GM12878 (cell line): ENCODE measurements around the gene SARS2. TPM values are rescaled to one million over a fixed set of nuclear protein-coding genes. Genes with fewer than 3 reads are reported as not detected.
A peak's percentile ranks its signal among the peaks of the same experiment; 100 is the strongest.

Experiments used
- ATAC-seq: fragments of 200-7000 bp; cut with Tn5 transposase; 3 replicates; pipeline ENCODE4 v1.9.1; 2020; ENCODE audit warnings: mild to moderate bottlenecking, moderate library complexity
- BruUV-seq: library from RNA; stranded (reverse); fragments of 400-500 nt; replicated peaks from 2 replicates; lab custom pipeline; 2021; lab: Mats Ljungman, UMichigan
- CTCF ChIA-PET: fragments of 300-600 bp; sonication (Branson Sonifier 250); formaldehyde crosslinking; extraction: SDS; loops from one replicate; lab custom pipeline; 2021; ENCODE audit warnings: inconsistent platforms; lab: Yijun Ruan, JAX
- POLR2A ChIA-PET: fragments of 350-600 bp; formaldehyde crosslinking; extraction: SDS; loops from one replicate; lab custom pipeline; 2021; ENCODE audit warnings: inconsistent platforms; lab: Charles Lee
- RAD21 ChIA-PET: fragments of 300-600 bp; sonication (Branson Sonifier 250); formaldehyde crosslinking; loops from one replicate; lab custom pipeline; 2023; ENCODE audit warnings: antibody characterized with exemption; ENCODE audit not compliant: unreplicated experiment; lab: Charles Lee
- SMC1A ChIA-PET: fragments of 300-600 bp; sonication (Branson Sonifier 250); formaldehyde crosslinking; loops from one replicate; lab custom pipeline; 2023; ENCODE audit not compliant: unreplicated experiment, uncharacterized antibody; lab: Charles Lee
- DNase-seq: peaks from one replicate; pipeline ENCODE4 v3.0.0-alpha.2; 2011; ENCODE audit warnings: low read depth, low spot score
- FAIRE-seq: peaks from 3 replicates; lab custom pipeline; 2011; peaks lifted over from hg19 to GRCh38; lab: Jason Lieb, UNC
- H2AFZ ChIP-seq: 2 replicates; pipeline ENCODE4 v1.6.0; 2011; ENCODE audit warnings: low read depth, low read length, control low read depth; ENCODE audit not compliant: control insufficient read depth
- H3K27ac ChIP-seq: 2 replicates; pipeline ENCODE4 v1.5.1; 2011; ENCODE audit warnings: control low read depth; ENCODE audit not compliant: control insufficient read depth, insufficient read depth
- H3K27me3 ChIP-seq, 2 experiments: replicated peaks in 1 of 2; 2 replicates each; pipeline versions ENCODE4 v1.6.0 to v1.6.1; 2011; ENCODE audit warnings: low read length in 1 of 2; ENCODE audit not compliant: control insufficient read depth in 2 of 2, insufficient read depth in 2 of 2
- H3K36me3 ChIP-seq, 2 experiments: 2 replicates each; pipeline ENCODE4 v1.5.1; 2011; ENCODE audit warnings: low read length in 1 of 2; ENCODE audit not compliant: control insufficient read depth in 2 of 2, insufficient read depth in 2 of 2
- H3K4me1 ChIP-seq: 2 replicates; pipeline ENCODE4 v1.6.1; 2011; ENCODE audit warnings: mild to moderate bottlenecking, low read length, moderate library complexity, mixed read lengths; ENCODE audit not compliant: control insufficient read depth, insufficient read depth
- H3K4me2 ChIP-seq: 2 replicates; pipeline ENCODE4 v1.6.0; 2011; ENCODE audit warnings: control low read depth; ENCODE audit not compliant: control insufficient read depth, insufficient read depth
- H3K4me3 ChIP-seq: fragments of 200-600 bp; sonication (generic); 2 replicates; pipeline ENCODE4 v1.5.1; 2016
- H3K79me2 ChIP-seq: 2 replicates; pipeline ENCODE4 v1.6.0; 2011; ENCODE audit warnings: low read length; ENCODE audit not compliant: control insufficient read depth, insufficient read depth
- H3K9ac ChIP-seq: 2 replicates; pipeline ENCODE4 v1.8.0; 2011; ENCODE audit warnings: low read length, control low read depth, mixed read lengths; ENCODE audit not compliant: control insufficient read depth, insufficient read depth
- H3K9me3 ChIP-seq: replicated peaks from 3 replicates; pipeline ENCODE4 v1.5.1; 2011; ENCODE audit warnings: mild to moderate bottlenecking, low read length; ENCODE audit not compliant: control insufficient read depth, insufficient read depth
- H4K20me1 ChIP-seq: 2 replicates; pipeline ENCODE4 v1.6.0; 2011; ENCODE audit not compliant: control insufficient read depth, insufficient read depth
- BRCA1 ChIP-seq: IDR thresholded peaks from 2 replicates; pipeline ENCODE4 v1.6.1; 2011; ENCODE audit warnings: low read depth, low read length, improper control_type of control experiment
- CBX5 ChIP-seq: sonication (generic); IDR thresholded peaks from 2 replicates; pipeline ENCODE4 v1.6.1; 2016; ENCODE audit warnings: low read depth, moderate library complexity, mild to moderate bottlenecking, inconsistent platforms
- CREM ChIP-seq: IDR thresholded peaks from 2 replicates; pipeline ENCODE4 v1.6.1; 2014; ENCODE audit warnings: antibody characterized with exemption, low read depth
- DPF2 ChIP-seq: fragments of 450-650 bp; IDR thresholded peaks from 2 replicates; pipeline ENCODE4 v1.6.1; 2017; ENCODE audit warnings: mild to moderate bottlenecking
- E2F8 ChIP-seq: fragments of 450-650 bp; IDR thresholded peaks from 2 replicates; pipeline ENCODE4 v1.6.1; 2018; ENCODE audit warnings: mild to moderate bottlenecking, low read depth, moderate library complexity; ENCODE audit not compliant: partially characterized antibody
- JUNB ChIP-seq: IDR thresholded peaks from 2 replicates; pipeline ENCODE4 v1.6.1; 2016; ENCODE audit warnings: antibody characterized with exemption, mild to moderate bottlenecking
- MYB ChIP-seq: fragments of 150-350 bp; IDR thresholded peaks from 2 replicates; pipeline ENCODE4 v1.6.1; 2014; ENCODE audit warnings: mild to moderate bottlenecking, low read depth, low read length, borderline replicate concordance
- NBN ChIP-seq: fragments of 450-650 bp; IDR thresholded peaks from 2 replicates; pipeline ENCODE4 v1.6.1; 2016
- NR2C1 ChIP-seq: fragments of 450-650 bp; IDR thresholded peaks from 2 replicates; pipeline ENCODE4 v1.6.1; 2017; ENCODE audit warnings: antibody characterized with exemption, mild to moderate bottlenecking, moderate library complexity
- SIX5 ChIP-seq: IDR thresholded peaks from 2 replicates; pipeline ENCODE4 v1.6.1; 2011; ENCODE audit warnings: mild to moderate bottlenecking, low read depth, low read length, moderate library complexity; ENCODE audit not compliant: severe bottlenecking
- SP1 ChIP-seq: IDR thresholded peaks from one replicate; pipeline ENCODE4 v1.6.1; 2011; ENCODE audit warnings: low read depth, low read length
- TAF1 ChIP-seq: IDR thresholded peaks from 2 replicates; pipeline ENCODE4 v1.6.1; 2011; ENCODE audit warnings: mild to moderate bottlenecking, low read depth, low read length, borderline replicate concordance
- TCF12 ChIP-seq: IDR thresholded peaks from 2 replicates; pipeline ENCODE4 v1.6.1; 2011; ENCODE audit warnings: low read depth, mild to moderate bottlenecking, low read length
- TCF7 ChIP-seq: IDR thresholded peaks from 2 replicates; pipeline ENCODE4 v1.6.1; 2014; ENCODE audit warnings: antibody characterized with exemption, borderline replicate concordance
- ZBTB40 ChIP-seq: fragments of 450-650 bp; IDR thresholded peaks from 2 replicates; pipeline ENCODE4 v1.6.1; 2016; ENCODE audit warnings: mild to moderate bottlenecking, moderate library complexity, borderline replicate concordance
- WGBS: methylation state at CpG from one replicate; pipeline ENCODE4 v1.1.6; 2016; ENCODE audit warnings: low lambda C conversion rate; ENCODE audit not compliant: insufficient replicate concordance, insufficient coverage; ENCODE audit errors: missing lambda C conversion rate; 5-methylcytosine and 5-hydroxymethylcytosine counted together
- in situ Hi-C: fragments of 300-500 bp; cut with MboI; formaldehyde crosslinking; loops from 9 replicates; pipeline ENCODE4 v1.14.3; 2018; ENCODE audit warnings: mixed read lengths
- intact Hi-C: fragments of 100-400 bp; cut with micrococcal nuclease; formaldehyde crosslinking; loops from one replicate; pipeline ENCODE4 v1.14.2; 2022; ENCODE audit not compliant: unreplicated experiment
- polyA plus RNA-seq, 11 experiments: library from polyadenylated mRNA; depleted of rRNA in 4 of 11; unstranded in 6 of 11; stranded (reverse) in 5 of 11; fragments of >200 nt; fragmentation: Nextera tagmentation in 4 of 11; fragmentation: Illumina TruSeq in 1 of 11; extraction: Ambion mirVana in 4 of 11; extraction: Trizol in 1 of 11; gene quantifications; 1 replicate in 1 of 11; 2 replicates in 10 of 11; pipeline versions ENCODE4 v1.2.1 to v1.2.3, GENCODE V29; 2011 to 2016; ENCODE audit warnings: inconsistent platforms in 2 of 11, missing spikeins in 2 of 11, low read depth in 1 of 11
- total RNA-seq, 4 experiments: library from RNA; depleted of rRNA in 3 of 4; stranded (reverse); fragments of >200 nt in 3 of 4; fragmentation: Illumina TruSeq in 1 of 4; extraction: Trizol in 1 of 4; gene quantifications; 2 replicates each; pipeline versions ENCODE4 v1.2.1 to v1.2.3, GENCODE V29; 2013 to 2021

SARS2 gene
- total and polyA plus RNA-seq, 10 of the 15 experiments (the other 5 are each of a cell fraction or from before 2014, with no cell fraction given): 2.6 to 50.3 (median 27.5) TPM

DNA sequence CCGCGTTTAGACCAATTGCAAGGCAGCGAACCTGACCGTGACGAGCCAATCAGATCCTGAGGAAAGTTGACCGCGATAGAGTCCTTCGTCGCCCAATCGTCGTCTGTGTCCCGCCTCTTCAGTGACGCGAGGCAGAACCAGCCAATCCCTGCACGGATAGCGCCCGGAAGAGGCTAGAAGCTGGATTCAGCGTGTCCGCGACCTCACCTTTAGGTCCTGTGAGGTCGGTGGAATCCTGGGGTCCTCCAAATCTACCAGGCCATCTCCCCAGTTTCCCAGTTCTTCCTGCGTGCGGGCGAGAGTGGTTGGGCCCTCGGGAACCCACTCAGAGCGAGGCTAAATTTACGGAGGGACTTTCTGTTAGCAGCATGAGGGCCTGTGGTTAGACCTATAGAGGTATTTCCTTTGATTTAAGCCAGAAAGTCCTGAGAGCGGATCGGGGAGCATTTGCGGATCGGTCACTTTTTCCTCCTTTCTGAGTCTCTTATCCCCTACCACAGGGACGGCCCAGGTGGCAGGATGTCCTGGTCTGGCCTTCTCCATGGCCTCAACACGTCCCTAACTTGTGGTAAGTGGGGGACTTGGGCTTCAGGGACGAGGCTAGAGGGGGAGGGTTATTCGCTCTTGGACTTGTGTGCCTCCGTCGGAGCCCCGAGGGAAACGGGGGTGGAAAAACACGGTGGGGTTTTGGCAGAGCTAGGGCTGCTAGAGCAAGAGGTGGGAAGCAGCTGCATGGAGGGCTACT lies 385 bp upstream of the SARS2 start, which contains the start of gene MRPS12:
MRPS12 (plus strand) TSS at position 169 of the 745 bp plus-strand sequence; CDS start at position 520, 351 bp downstream.
- peaks cover 4% of the 10 kb centered on the region; the same call in 1 of the 3 replicates for H3K9me3 ChIP-seq
- H3K4me3 ChIP-seq: peak within 1 kb of the TSS; percentile 98
- WGBS: under 1% methylated on average over 40 of the region's 40 CpGs
- H4K20me1 ChIP-seq: no peaks in the 10 kb centered on the region
- intact Hi-C loops (loop anchor here (1.0 to 5.0 kb wide), 5 partner anchors 64 to 529 kb away; partner anchors contain the start of gene FAM98C), in situ Hi-C loops (loop anchor here (5.0 kb wide), 1 partner anchor 199 kb away; no protein-coding TSS in a partner anchor)
- H3K27me3 ChIP-seq: no peaks in the 10 kb centered on the region
- ATAC-seq (peak; percentile 97), DNase-seq (peak; percentile 99), FAIRE-seq (peak; percentile 99)
- ChIA-PET CTCF (interaction anchor here (0.6 to 4.2 kb wide), 65 partner anchors 8 to 1222 kb away, joined by 3 to 50 read pairs (median 5); partner anchors contain the start of genes ACTN4, CCER2, ECH1 and EIF3K), RAD21 (interaction anchor here (0.6 to 3.3 kb wide), 22 partner anchors 30 to 557 kb away, joined by 3 to 45 read pairs (median 5); partner anchors contain the start of genes ACTN4, ECH1, EIF3K and FAM98C), SMC1A (interaction anchor here (0.6 to 2.8 kb wide), 21 partner anchors 10 to 528 kb away, joined by 3 to 18 read pairs (median 4); partner anchors contain the start of genes ACTN4, FAM98C, MAP4K1 and NFKBIB), POLR2A (interaction anchor here (0.6 to 2.5 kb wide), 10 partner anchors 31 to 474 kb away, joined by 3 to 9 read pairs (median 5); partner anchors contain the start of genes ECH1, MAP4K1, NFKBIB and SIRT2)
- peaks cover 6% of the 10 kb centered on the region for H3K4me1 ChIP-seq
- H3K36me3 ChIP-seq: peaks cover 0 to 7% of the 10 kb centered on the region in 2 experiments; a peak in 3 of 4 replicates
- H3K79me2 ChIP-seq: peaks cover 31% of the 10 kb centered on the region
- peak within 1 kb of the TSS; percentile 99 for H2AFZ ChIP-seq
- H3K4me2 ChIP-seq: peak within 1 kb of the TSS; percentile 81
- peak within 1 kb of the TSS; percentile 91 for H3K9ac ChIP-seq
- H3K27ac ChIP-seq: peak within 1 kb of the TSS; percentile 97
- TSS peak; percentile 86 for BruUV-seq
- TF ChIP-seq SP1 (peak; percentile 95), TCF12 (0 out of 2 replicates have a peak, but pooled peaks have one; percentile 20), JUNB (no peak), ZBTB40 (peak; percentile 76; the same call in 1 of the 2 replicates), MYB (no peak), CREM (peak; percentile 83), NBN (0 out of 2 replicates have a peak, but pooled peaks have one; percentile 13), E2F8 (no peak), TCF7 (no peak), SIX5 (no peak), BRCA1 (no peak), DPF2 (no peak), TAF1 (0 out of 2 replicates have a peak, but pooled peaks have one; percentile 9), NR2C1 (no peak), CBX5 (no peak)
